Aorta (tissue), 5 donors: ENCODE measurements around the gene PCNA. TPM values are rescaled to one million over a fixed set of nuclear protein-coding genes. Genes with fewer than 3 reads are reported as not detected.
"Not testable (repeated sequence)": the region's sequence is repeated elsewhere in the genome, so short reads cannot be mapped to it uniquely, and the experiment has no call there.

Experiments
- ATAC-seq: fragments of 200-7000 bp; cut with Tn5 transposase; one replicate; pipeline ENCODE4 v1.9.1; 2022; ENCODE audit warnings: moderate library complexity; ENCODE audit not compliant: low FRiP score
- DNase-seq, 2 donors: peaks; one replicate each; pipeline ENCODE4 v3.0.0-alpha.2; 2020
- H3K27ac ChIP-seq, 2 donors: one replicate each; pipeline ENCODE4 v1.5.1; 2013; ENCODE audit warnings: low read length in 2 of 2, mild to moderate bottlenecking in 2 of 2, moderate library complexity in 2 of 2, control low read depth in 1 of 2, inconsistent platforms in 1 of 2, low read depth in 1 of 2
- H3K27me3 ChIP-seq, 2 donors: one replicate each; pipeline ENCODE4 v1.6.1; 2013; ENCODE audit warnings: control low read depth in 1 of 2, low read length in 1 of 2, mild to moderate bottlenecking in 1 of 2, moderate library complexity in 1 of 2; ENCODE audit not compliant: insufficient read depth in 2 of 2, control insufficient read depth in 1 of 2
- H3K36me3 ChIP-seq, 2 donors: one replicate each; pipeline ENCODE4 v1.6.1; 2013; ENCODE audit warnings: control low read depth in 1 of 2, low read length in 1 of 2, mild to moderate bottlenecking in 1 of 2; ENCODE audit not compliant: insufficient read depth in 2 of 2, control insufficient read depth in 1 of 2
- H3K4me1 ChIP-seq, 2 donors: one replicate each; pipeline ENCODE4 v1.6.1; 2013; ENCODE audit warnings: low read length in 2 of 2, control low read depth in 1 of 2, mild to moderate bottlenecking in 1 of 2, moderate library complexity in 1 of 2; ENCODE audit not compliant: insufficient read depth in 2 of 2, control insufficient read depth in 1 of 2
- H3K4me3 ChIP-seq, 2 donors: one replicate each; pipeline ENCODE4 v1.5.1; 2013; ENCODE audit warnings: low read length in 2 of 2, control low read depth in 1 of 2, mild to moderate bottlenecking in 1 of 2
- H3K9me3 ChIP-seq: one replicate; pipeline ENCODE4 v1.6.1; 2013; ENCODE audit warnings: mild to moderate bottlenecking, low read length; ENCODE audit not compliant: control insufficient read depth
- WGBS, 2 donors: extraction: QIAGEN DNeasy Blood & Tissue Kit; methylation state at CpG; one replicate each; pipeline ENCODE4 v1.1.7; 2013; 5-methylcytosine and 5-hydroxymethylcytosine counted together
- intact Hi-C, 2 donors: fragments of 100-400 bp; cut with DNase I; formaldehyde crosslinking; loops; one replicate each; pipeline versions ENCODE4 v1.14.2 to v1.15.0; 2022
- polyA plus RNA-seq, 2 donors: library from polyadenylated mRNA; stranded (reverse); fragments of 200-250 nt; gene quantifications; one replicate each; pipeline ENCODE4 v1.2.3, GENCODE V29; 2013
- total RNA-seq, 2 donors: library from RNA; stranded (reverse); fragmentation: NEBNext Ultra II Directional; extraction: Animal tissue kit (Norgen Biotek cat#: 25700); gene quantifications; one replicate each; pipeline ENCODE4 v1.2.1, GENCODE V29; 2021
- donor health status: healthy with polysubstance abuse.
- donor health status: Bipolar disorder and iron deficiency.
- donor health status: DM: no; HTN: no; CAD: no.
- donor health status: DM: no; HTN: no; CAD: no.
- donor health status: DM: yes; HTN: yes; CAD: no.

The PCNA gene
- total and polyA plus RNA-seq, 4 donors = 20.1 to 37.4 (median 28.3) TPM

DNA sequence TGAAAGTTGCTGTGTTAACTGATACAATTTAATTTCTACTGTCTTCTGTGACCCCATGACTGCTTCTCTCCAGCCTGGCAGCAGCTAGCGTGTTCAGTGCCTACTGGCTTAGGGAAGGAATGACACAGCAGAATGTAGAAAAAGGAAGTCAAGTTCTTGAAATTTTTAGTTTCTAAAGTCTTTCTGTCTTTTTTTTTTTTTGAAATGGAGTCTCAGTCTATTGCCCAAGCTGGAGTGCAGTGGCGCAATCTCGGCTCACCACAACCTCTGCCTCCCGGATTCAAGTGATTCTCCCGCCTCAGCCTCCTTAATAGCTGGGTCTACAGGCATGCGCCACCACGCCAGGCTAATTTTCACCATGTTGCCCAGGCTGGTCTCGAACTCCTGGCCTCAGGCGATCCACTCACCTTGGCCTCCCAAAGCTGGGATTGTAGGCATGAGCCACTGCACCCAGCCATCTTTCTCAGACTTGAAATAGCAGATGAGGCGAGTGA, 39.3 kb downstream of the PCNA start:
- intact Hi-C loops = no loop called here
- 86 to 87% methylated on average over 10 of the region's 10 CpGs for WGBS, 2 donors
- Histone ChIP-seq H3K27ac (no peak overlapping the region), H3K36me3 (no peaks in the 10 kb centered on the region), H3K4me3 (no peak overlapping the region), H3K4me1 (no peaks in the 10 kb centered on the region), H3K9me3 (no peaks in the 10 kb centered on the region), H3K27me3 (no peaks in the 10 kb centered on the region)
- peak; percentile 85 to 89 for DNase-seq
- peak; percentile 88 for ATAC-seq

DNA sequence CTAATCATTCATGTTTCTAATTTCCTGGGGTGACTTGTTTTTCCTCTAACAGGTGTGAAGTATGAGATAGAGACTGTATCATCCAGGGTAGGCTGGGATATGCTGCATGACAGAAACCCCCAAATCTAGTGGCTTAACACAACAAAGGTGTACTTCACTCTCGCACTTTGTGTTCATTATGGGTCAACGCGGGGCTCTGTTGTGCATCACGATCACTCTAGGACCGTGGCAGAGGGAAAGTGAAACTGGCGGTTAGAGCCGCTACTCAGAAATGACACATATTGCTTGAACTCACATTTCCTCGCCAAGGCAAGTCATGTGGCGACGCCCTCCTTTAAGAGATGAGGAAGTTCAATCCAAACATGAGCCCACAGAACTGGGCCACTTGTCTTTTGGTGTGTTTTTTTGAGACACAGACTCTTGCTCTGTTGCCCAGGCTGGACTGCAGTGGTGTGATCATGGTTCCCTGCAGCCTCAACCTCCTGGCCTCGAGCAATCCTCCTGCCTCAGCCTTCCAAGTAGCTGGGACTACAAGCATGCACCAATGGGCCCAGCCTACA, 41.3 kb downstream of the PCNA start:
- intact Hi-C loops = no loop called here
- no peaks in the 10 kb centered on the region for H3K4me1 ChIP-seq
- DNase-seq (peak in 1 of 2 donors; percentile 89), ATAC-seq (peak; percentile 70)
- no peaks in the 10 kb centered on the region for H3K36me3 ChIP-seq
- H3K4me3 ChIP-seq = no peak overlapping the region
- H3K9me3 ChIP-seq = no peaks in the 10 kb centered on the region
- 75 to 76% methylated on average over 11 of the region's 11 CpGs for WGBS, 2 donors
- H3K27ac ChIP-seq = no peak overlapping the region
- no peaks in the 10 kb centered on the region for H3K27me3 ChIP-seq

DNA sequence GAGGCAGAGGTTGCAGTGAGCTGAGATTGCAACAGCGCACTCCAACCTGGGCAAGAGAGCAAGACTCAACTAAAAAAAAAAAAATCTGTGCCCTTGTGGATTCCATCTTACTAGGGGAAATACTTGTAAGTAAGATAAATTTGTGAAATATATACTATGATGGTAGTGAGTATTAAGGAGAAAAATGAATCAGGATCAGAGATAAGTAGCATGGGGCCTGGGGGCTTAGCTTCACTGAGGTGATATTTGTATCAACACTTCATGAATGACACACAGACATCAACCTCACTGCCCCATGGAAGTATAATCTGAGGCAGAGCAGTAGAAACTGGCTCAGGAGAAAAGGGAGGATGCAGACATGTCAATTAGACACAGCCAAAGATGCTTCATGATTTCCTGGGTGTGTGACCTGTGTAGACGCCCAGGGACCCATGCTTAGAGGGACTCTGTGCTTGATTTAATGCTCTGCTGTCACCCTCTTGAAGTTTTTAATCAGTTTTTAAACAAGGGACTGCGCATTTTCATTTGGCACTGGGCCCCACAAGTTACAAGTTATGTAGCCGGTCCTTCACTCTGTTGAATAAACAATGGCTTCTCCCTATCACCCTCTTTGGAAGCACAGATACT, 41.9 kb downstream of the PCNA start:
- DNase-seq (no peak), ATAC-seq (no peak)
- Histone ChIP-seq H3K27ac (no peak overlapping the region), H3K4me1 (peaks cover 0 to 3% of the 10 kb centered on the region in 2 donors), H3K9me3 (no peaks in the 10 kb centered on the region), H3K27me3 (no peaks in the 10 kb centered on the region), H3K36me3 (no peaks in the 10 kb centered on the region), H3K4me3 (no peak overlapping the region)
- WGBS, 2 donors = 64 to 70% methylated on average over 4 of the region's 4 CpGs
- intact Hi-C loops = no loop called here

DNA sequence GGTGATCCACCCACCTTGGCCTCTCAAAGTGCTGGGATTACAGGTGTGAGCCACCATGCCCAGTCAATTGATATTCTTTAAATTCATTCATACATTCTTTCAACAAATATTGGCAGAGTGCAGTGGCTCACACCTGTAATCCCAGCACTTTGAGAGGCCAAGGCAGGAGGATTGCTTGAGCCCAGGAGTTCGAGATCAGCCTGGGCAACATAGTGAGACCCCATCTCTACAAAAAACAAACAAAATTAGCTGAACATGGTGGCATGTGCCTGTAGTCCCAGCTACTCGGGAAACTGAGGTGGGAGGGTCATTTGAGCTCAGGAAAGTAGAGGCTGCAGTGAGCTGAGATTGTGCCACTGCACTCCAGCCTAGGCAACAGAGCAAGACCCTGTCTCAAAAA, 42.8 kb downstream of the PCNA start:
- DNase-seq, H3K36me3 ChIP-seq, intact Hi-C loops, H3K4me1 ChIP-seq, ATAC-seq, H3K9me3 ChIP-seq, H3K4me3 ChIP-seq, H3K27ac ChIP-seq, H3K27me3 ChIP-seq: not testable (repeated sequence)
- 92 to 96% methylated on average over 2 of the region's 2 CpGs for WGBS, 2 donors

DNA sequence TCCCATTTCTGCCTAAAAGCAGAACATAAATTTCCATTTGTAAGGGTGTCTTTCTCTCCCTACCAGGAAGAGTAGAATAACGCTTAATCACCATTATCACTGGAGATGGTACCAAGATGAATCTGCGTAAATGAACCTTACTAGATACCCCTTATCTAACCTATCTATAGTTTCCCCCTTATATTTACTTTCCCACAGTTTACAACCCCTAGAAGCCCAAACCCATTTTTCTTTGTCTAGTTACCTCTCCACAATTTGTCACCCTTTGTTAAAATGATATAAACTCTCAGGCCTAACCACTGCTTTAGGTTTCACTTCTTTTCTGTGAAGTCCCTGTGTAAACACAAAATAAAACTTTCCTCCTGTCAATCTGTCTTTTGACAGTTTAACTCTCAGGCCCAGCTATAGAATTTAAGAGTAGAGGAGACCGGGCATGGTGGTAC, 45.5 kb downstream of the PCNA start:
- ATAC-seq = no peak
- no peaks in the 10 kb centered on the region for H3K9me3 ChIP-seq
- no peak overlapping the region for H3K27ac ChIP-seq
- WGBS, 2 donors = 93 to 95% methylated on average over 3 of the region's 3 CpGs
- H3K4me1 ChIP-seq = peaks cover 0 to 3% of the 10 kb centered on the region in 2 donors
- no peak overlapping the region for H3K4me3 ChIP-seq
- no peaks in the 10 kb centered on the region for H3K36me3 ChIP-seq
- DNase-seq = no peak
- intact Hi-C loops = no loop called here
- no peaks in the 10 kb centered on the region for H3K27me3 ChIP-seq

DNA sequence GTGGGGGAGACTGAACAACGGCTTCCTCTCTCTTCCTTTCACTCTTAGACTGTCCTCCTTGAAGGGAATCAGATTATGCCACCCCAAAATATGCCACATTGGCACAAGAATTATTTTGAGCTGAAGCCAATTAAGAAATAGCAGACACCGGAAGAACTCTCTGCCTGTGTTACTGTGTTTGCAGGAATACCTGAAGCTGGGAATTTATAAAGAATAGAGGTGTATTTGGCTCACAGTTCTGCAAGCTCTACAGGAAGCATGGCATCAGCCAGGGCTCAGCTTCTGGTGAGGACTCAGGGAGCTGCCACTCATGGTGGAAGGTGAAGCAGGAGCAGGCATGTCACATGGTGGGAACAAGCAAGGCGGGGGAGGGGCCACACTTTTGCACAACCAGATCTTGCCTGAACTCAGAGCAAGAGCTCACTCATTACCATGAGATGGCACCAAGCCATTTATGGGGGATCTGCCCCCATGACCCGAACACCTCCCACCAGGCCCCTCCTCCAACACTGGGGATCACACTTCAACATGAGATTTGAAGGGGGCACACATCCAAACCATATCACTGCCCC, 46.0 kb downstream of the PCNA start:
- DNase-seq (peak; percentile 69 to 76), ATAC-seq (peak; percentile 16)
- H3K27ac ChIP-seq = peak overlapping the region in 1 of 2 donors; percentile 13
- H3K9me3 ChIP-seq = no peaks in the 10 kb centered on the region
- whole genome bisulfite sequencing, 2 donors = 49 to 54% methylated on average over 4 of the region's 4 CpGs
- H3K4me3 ChIP-seq = no peak overlapping the region
- H3K27me3 ChIP-seq = no peaks in the 10 kb centered on the region
- intact Hi-C loops = no loop called here
- H3K4me1 ChIP-seq = peaks cover 0 to 3% of the 10 kb centered on the region in 2 donors
- no peaks in the 10 kb centered on the region for H3K36me3 ChIP-seq

DNA sequence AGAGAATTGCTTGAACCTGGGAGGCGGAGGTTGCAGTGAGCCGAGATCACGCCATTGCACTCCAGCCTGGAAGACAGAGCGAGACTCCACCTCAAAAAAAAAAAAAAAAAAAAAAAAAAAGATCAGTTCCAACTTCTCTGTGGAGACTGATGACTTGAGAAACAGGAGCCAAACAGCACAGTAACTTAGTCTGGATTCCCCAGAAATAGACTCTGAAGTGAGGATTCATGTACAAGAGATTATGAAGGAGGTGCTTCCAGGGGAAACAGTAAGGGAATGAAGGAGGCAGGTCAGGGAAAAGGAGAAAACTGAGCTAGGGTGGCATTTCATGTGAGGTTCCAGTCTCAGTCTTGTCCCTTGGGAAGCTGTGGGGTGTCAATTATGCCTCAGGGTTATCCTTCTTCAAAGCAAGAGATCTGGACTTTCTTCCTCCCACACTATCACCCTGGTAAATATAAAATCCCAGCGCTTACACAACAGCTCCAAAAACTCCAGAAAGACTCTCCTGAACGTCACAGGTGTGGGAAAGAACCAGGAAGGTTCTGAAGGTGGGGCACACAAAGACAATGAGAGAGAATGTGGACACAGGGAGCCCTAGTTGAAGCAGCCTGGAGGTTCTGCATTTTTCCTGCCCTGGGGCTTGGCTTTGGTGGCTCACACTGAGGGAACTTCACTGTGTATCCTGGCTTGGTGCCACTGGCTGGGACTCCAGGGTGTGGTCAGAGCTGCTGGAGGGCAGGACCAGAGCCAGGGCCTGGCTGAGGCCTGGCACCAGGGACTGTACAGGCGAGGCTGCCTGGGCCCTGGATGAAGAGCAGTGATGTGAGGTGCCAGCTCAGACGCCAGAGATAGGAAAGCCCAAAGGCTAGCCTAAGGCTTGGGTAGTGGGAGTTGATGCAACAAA, 46.8 kb downstream of the PCNA start:
- DNase-seq = peak; percentile 96
- peak; percentile 95 for ATAC-seq
- Histone ChIP-seq H3K27ac (peak overlapping the region in 1 of 2 donors; percentile 68), H3K4me1 (peaks cover 0 to 3% of the 10 kb centered on the region in 2 donors), H3K27me3 (no peaks in the 10 kb centered on the region), H3K4me3 (no peak overlapping the region), H3K36me3 (no peaks in the 10 kb centered on the region), H3K9me3 (no peaks in the 10 kb centered on the region)
- intact Hi-C loops = no loop called here
- 47 to 51% methylated on average over 8 of the region's 8 CpGs for WGBS, 2 donors

DNA sequence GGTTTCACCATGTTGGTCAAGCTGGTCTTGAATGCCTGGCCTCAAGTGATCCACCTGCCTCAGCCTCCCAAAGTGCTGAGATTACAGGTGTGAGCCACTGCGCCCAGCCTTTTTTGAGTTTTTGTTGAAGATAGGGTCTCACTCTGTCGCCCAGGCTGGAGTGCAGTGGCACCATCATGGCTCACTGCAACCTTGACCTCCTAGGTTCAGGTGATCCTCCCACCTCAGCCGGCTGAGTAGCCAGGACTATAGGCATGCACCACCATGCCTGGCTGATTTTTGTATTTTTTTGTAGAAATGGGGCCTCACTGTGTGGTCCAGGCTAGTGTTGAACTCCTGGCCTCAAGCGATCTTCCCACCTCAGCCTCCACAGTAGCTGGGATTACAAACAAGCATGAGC, 47.8 kb downstream of the PCNA start:
- DNase-seq, intact Hi-C loops: not testable (repeated sequence)

More for the DNA sequence above, 47.8 kb downstream of the PCNA start:
- not testable (repeated sequence) for H3K9me3 ChIP-seq, H3K4me3 ChIP-seq, H3K4me1 ChIP-seq, H3K36me3 ChIP-seq, ATAC-seq, H3K27ac ChIP-seq, H3K27me3 ChIP-seq
- WGBS, 2 donors = 98 to 100% methylated on average over 4 of the region's 4 CpGs
